ENCODE results near the gene ABI3BP.

Gene ABI3BP

DNA sequence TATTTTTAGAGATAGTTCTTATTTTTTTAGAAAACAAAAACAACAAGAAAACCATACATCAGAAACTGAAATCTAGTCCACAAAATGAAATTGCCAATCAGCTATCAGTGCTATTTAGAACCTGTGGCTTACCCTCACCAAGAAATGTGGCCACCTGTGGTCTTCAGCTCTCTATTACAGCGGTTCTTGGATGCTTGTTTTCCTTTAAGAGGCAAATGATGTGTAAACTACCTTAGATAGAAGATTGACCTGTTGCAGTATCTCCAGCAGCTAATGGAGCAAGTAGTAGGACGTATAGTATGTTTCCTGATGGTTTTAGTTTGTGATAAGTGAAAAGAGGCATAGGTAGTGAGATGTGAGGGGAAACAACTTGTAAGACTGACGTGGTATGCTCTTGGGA, 262.7 kb downstream of the ABI3BP start:
- DNase-seq (ENCODE audit: low spot score): no peak

DNA sequence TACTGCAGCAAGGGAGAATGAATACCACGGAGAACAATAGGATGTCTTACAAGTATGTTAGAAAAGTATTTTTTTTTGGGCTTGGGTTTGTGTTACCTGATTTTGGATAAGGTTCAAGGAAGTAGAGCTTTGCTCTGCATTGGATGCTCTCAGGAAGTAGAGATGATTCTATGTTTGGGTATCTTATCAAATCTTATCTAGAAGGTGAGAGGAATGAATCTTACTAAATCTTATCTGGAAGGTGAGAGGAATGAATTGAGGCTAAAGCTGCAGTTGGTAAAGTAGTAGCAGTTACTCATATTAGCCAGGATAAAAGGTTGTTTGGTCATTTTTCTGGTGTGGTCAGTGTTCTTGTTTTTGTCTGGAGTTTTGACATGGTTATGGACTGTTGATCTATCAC, 266.5 kb downstream of the ABI3BP start:
- no peak for DNase-seq (ENCODE audit: low spot score)

DNA sequence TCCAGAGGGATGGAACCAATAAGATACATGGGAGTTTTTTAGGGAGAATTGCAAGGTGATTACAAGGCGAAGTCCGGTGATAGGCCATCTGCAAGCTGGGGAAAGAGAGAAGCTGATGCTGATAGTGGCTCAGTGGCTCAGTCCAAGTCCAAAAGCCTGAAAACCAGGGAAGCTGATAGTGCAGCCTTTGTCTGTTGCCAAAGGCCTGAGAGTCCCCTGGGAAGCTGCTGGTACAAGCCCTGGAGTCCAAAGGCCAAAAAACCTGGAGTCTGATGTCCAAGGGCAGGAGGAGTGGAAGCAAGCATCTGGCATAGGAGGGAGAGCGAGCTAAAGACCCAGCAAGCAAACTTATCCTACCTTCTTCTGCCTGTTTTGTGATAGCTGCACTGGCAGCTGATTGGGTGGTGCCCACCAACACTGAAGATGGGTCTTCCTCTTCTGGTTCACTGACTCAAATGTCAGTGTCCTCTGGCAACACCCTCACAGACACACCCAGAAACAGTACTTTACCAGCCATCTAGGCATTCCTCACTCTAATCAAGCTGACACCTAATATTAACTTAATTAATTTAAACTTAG, 267.2 kb downstream of the ABI3BP start:
- DNase-seq (ENCODE audit: low spot score): no peak

GRCh38 chr3:100720426-100720825, 272.8 kb downstream of the ABI3BP start:
- no peak for DNase-seq (ENCODE audit: low spot score)

DNA sequence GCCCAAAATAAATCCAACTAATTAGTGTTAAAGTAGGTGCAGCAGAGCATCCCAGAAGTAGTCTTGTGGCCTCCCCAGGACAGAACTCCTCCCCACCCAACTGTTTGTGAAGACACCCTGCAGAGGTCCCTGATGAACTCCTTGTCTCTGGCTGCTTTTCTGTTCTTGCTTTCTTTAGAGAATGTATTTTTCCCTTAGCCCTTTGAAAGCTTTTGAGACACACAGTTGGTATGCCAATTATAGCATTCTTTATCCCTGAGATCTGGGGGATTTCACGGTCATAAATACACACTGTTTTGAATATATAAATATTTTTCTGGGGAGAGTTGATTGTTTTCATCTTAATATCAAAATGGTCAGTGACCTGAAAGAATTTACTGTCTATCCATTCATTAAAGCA, 274.1 kb downstream of the ABI3BP start:
- peak; percentile 3 for DNase-seq (ENCODE audit: low spot score)

DNA sequence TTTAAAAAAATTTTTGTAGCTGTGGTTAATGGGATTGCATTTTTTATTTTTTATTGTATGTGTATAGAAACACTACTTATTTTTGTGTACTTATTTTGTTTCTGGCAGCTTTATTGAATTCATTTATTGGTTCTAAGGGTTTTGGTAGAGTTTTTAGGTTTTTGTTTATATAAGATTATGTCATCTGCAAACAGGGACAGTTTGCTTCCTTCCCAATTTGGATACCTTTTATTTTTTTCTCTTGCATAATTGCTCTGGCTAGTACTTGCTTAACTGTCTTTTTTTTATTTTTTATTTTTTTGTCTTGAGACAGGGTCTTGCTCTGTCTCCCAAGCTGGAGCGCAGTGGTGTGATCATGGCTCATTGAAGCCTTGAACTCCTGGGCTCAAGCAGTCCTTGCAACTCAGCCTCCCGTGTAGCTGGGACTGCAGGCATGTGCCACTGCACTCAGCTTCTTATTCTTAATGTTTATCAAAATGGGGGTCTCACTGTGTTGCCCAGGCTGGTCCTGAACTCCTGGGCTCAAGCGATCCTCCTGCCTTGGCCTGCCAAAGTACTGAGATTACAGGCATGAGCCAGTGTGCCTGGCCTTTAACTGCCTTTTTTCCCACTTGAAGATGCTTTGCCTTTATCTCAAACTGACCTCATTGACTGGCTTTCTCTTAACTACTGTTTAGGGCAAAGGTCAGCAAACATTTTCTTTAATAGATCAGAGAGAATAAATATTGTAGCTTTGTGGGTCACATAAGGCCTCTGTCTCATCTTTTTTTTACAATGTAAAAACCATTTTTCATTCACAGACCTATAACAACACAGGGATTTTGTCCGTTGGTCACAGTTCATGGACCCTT, 275.4 kb downstream of the ABI3BP start:
- no peak for DNase-seq (ENCODE audit: low spot score)

- DNase-seq (ENCODE audit: low spot score): no peak
These were observed 276.2 kb downstream of the ABI3BP start for GRCh38 chr3:100717063-100717462.

GRCh38 chr3:100715176-100715575, 278.0 kb downstream of the ABI3BP start:
- DNase-seq (ENCODE audit: low spot score): no peak

DNA sequence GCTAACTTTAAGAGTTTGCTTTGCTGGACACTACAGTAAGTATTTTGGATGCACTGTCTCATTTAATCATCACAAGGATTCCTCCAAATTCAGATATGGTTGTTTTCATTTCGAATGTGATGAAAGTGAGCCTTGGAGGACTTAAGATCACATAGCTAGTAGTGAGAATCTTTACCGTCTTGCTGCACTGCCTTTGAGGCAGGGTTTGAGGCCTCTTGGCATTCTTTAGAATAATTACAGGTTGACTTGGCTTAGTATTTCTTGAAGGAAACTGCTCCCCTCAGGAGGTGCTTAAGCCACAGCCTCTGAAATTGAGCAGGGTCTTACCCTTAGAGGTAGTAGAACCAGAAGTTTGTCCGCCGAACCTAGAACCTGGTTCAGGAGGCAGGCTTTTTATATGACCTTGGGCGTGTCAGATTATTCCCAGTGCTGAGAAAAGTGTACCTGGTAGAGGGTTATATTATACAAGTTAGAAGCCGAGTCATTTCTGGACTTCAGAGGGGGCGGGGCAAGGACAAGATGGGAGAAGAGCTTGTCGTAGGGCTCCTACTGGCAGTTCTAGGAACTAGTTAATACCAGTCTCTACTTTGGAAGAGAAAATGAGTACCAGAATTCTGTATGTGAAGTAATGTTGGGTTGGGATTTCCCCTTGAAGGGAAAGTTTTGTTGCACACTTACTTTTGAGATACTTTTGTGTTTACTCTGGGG, 282.8 kb downstream of the ABI3BP start:
- DNase-seq (ENCODE audit: low spot score): peak; percentile 68

GRCh38 chr3:100709842-100710260, 283.4 kb downstream of the ABI3BP start:
- DNase-seq (ENCODE audit: low spot score): peak; percentile 61

- peak; percentile 100 for DNase-seq (ENCODE audit: low spot score)
These were observed 284.0 kb downstream of the ABI3BP start, which contains the start of gene TFG for GRCh38 chr3:100708989-100709841. Gene TFG, plus strand, starts transcription at chr3:100709494. Its CDS starts 4,192 bp downstream, at chr3:100713686.

DNA sequence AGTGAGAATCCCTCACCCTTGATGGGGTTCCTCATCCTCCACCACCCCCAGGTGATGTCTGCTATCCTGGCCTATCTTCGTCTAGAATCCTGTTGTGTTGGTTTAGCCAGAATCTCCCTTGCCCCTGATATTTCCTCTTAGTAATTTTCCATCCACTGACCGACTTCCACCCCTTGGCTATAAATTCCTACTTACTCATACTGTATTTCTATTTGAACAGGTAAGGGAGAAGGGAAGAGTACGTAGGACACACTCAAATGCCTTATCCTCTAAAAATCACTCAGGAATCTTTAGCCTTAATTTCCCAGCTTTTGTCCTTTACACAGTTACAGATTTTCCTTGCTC, 284.6 kb downstream of the ABI3BP start:
- no peak for DNase-seq (ENCODE audit: low spot score)

DNA sequence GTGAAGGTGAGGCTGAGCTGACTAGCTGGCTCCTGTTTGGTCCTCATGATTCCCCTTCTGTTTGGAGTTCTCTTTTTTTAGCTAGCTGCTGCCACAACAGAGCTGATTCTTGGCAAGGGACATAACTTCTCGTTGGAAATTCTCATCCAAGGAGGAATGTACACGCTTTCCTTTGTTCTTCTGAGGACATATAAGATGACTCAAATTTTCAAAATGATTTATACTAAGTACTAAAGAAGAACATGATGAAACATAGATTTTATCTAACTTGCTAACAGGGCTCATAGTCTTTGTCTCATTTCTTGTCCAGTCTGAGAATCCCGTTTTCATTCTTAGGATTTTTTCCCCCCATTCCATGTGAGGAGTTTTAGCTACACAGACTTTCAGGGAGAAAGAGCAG, 286.9 kb downstream of the ABI3BP start:
- peak; percentile 18 for DNase-seq (ENCODE audit: low spot score)

GRCh38 chr3:100703865-100704264, 289.4 kb downstream of the ABI3BP start:
- no peak for DNase-seq (ENCODE audit: low spot score)

DNA sequence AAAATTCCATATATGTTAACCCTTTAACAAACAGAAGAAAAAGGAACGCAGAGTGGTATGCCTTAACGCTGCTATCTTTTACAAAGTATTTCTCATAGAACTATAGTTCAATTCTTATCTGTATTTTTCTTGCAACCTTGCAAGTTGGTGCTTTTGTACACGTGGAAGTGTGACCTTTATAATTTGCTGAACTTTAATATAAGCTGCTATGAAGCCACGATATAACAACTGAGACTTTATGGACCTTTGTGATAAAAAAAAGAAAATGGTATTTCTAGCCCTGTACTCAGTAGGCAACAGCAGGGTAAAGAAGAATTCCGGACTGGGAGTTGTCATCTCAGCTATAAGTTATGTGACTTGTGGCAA, 290.3 kb downstream of the ABI3BP start:
- DNase-seq (ENCODE audit: low spot score): no peak

DNA sequence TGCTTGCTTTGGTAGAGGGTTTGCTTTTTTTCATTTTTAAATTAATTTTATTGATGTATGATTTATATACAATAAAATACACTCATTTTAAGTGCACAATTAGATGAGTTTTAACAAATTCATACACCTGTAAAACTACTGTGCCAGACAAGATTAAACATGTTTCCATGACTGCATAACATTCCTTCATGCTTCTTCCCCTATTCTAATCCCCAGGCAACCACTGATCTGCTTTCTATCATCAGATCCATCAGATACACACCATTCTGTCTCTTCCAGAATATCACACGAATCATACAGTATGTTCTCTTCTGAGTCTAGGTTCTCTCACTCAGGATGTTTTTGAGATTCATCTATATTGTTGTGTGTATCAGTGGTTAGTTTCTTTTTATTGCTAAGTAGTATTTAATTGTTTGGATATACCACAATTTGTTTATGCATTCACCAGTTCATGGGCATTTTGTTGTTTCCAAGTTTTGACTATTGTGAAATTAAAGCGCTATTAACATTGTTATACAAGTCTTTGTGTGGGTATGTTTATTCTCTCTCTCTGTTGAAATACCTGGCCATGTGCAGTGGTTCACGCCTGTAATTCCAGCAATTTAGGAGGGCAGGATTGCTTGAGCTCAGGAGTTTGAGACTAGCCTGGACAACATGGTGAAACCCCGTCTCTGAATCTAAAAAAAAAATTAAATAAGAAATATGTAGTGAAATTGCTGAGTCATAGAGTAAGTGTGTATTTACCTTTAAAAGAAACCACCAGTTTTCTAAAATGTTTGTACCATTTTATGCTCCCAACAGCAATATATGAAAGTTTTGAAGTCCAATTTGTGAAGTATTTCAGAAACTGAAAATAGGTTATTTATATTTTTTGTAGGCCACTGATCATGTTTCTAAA, 290.9 kb downstream of the ABI3BP start:
- DNase-seq (ENCODE audit: low spot score): no peak

DNA sequence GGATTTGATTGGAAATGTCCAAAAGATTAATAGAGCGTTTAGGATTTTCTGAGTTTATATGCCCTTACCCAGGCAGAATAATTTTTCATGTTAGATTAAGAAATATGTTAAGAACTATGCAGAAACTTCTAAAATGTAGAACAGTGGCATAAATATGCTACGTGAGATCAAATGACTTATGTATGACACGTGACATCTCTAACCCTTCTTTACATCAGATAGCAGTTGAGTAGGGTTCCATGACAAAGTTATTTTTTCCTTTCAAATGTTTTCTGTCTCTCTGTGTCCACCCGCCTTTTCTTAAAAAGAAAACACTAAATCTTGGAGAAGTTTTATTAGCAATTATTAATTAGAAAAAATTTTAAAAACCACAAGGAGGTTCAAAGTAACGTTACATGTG, 292.5 kb downstream of the ABI3BP start:
- DNase-seq (ENCODE audit: low spot score): no peak
